ENCODE results near the gene GLRX2.
A peak's percentile ranks its signal among the peaks of the same experiment; 100 is the strongest.

Gene GLRX2

DNA sequence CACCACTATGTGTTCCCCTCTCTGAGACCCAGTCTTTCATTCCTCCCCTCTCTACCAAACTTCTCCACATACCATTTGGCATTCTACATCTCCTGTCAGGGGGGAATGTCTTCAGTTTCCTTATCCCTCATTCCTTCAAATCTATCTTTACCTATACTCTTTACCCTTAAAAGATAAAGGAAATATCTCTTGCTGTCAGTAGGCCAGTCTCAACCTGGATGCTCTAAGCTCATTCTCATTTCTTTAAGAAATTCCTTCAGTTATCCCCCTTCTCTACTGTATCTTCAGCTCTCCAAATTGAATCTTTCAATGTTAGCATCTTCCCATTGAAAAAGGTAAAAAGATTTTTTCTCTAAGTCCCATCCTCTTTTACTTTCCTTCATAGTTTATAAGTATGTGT is 39.3 kb downstream of the GLRX2 start:
- Histone ChIP-seq H3K4me1 (peaks cover 8 to 51% (median 15%) of the 10 kb centered on the region in 10 experiments; a peak in 19 of 20 replicates), H3K36me3 (peaks cover 6 to 47% (median 22%) of the 10 kb centered on the region in 11 experiments; a peak in 20 of 22 replicates), H3K9ac (no peak overlapping the region), H3K4me3 (no peak overlapping the region), H3K9me3 (replicated peaks in 1 of 11) (peaks cover 0 to 14% (median 9%) of the 10 kb centered on the region in 11 experiments; a peak in 18 of 22 replicates), H3K4me2 (no peak overlapping the region; a peak in 1 of 22 replicates), H3K27me3 (no peaks in the 10 kb centered on the region), H3K27ac (no peak overlapping the region), H4K20me1 (peaks cover 11 to 65% (median 48%) of the 10 kb centered on the region in 11 experiments; a peak in 18 of 22 replicates)
- no peak for TF ChIP-seq Cebpa-rat (IDR thresholded peaks at IDR 0.05)

DNA sequence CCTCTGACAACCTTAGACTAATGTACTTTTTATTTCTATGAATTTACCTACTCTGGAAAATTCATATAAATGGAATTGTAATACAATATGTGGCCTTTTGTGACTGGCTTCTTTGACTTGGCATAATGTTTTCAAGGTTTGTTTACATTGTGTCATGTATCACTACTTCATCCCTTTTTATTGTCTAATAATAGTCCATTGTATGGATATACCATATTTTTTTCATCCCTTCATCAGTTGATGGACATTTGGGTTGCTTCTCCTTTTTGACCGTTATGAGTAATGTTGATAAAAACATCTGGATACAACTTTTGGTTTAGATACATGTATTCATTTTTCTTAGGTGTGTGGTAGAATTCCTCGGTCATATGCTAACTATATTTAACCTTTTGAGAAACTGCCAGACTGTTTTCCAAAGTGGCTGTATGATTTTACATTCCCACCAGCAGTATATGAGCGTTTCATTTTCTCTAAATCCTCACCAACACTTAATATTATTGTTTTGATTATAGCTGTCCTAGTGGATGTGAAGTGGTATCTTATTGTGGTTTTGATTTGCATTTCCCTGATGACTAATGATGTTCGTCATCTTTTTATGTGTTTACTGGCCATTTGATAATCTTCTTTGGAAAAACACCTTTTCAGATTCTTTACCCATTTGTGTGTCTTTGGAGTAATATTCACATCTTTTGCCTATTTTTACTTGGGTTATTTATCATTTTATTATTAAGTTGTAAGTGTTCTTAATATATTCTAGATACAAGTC is 42.3 kb downstream of the GLRX2 start:
- Histone ChIP-seq H3K4me1 (peaks cover 15 to 47% (median 19%) of the 10 kb centered on the region in 10 experiments), H3K9ac (no peak overlapping the region), H3K9me3 (replicated peaks in 1 of 11) (peaks cover 0 to 14% (median 9%) of the 10 kb centered on the region in 11 experiments; a peak in 18 of 22 replicates), H3K4me3 (no peak overlapping the region), H4K20me1 (peaks cover 5 to 55% (median 36%) of the 10 kb centered on the region in 11 experiments; a peak in 18 of 22 replicates), H3K36me3 (peaks cover 0 to 27% (median 12%) of the 10 kb centered on the region in 11 experiments; a peak in 14 of 22 replicates), H3K27ac (no peak overlapping the region), H3K27me3 (no peaks in the 10 kb centered on the region), H3K4me2 (peak overlapping the region in 1 of 11 experiments; percentile 39; a peak in 1 of 22 replicates)
- no peak for TF ChIP-seq Cebpa-rat (IDR thresholded peaks at IDR 0.05)

DNA sequence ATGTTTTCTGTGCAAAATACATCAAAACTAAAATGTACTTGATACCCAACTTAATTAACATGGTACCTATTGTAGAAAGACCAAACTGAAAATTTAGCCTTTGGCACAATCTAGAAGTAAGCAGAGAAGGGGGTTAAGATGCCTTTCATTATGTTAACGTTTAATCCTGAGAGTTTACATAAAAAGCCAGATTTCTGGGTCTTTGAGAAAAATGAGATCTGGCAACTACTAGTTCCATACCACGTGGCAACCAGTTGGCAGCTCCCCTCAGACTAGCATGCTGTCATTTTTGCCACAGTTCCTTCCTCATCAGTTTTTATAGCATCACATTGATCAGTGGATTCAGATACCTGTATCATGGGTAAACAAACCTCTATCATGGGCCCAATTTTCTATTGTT is 44.3 kb downstream of the GLRX2 start:
- no peak for TF ChIP-seq Cebpa-rat (IDR thresholded peaks at IDR 0.05)
- Histone ChIP-seq H3K4me2 (peak overlapping the region; percentile 84 to 96 (median 90)), H3K36me3 (peaks cover 0 to 27% (median 12%) of the 10 kb centered on the region in 11 experiments; a peak in 14 of 22 replicates), H3K27ac (peak overlapping the region in 10 of 11 experiments; percentile 87 to 97 (median 96); a peak in 13 of 22 replicates), H3K9ac (peak overlapping the region; percentile 93 to 99 (median 96); a peak in 21 of 22 replicates), H3K4me3 (peak overlapping the region; percentile 79 to 97 (median 92)), H3K27me3 (no peaks in the 10 kb centered on the region), H4K20me1 (peaks cover 4 to 40% (median 27%) of the 10 kb centered on the region in 11 experiments; a peak in 16 of 22 replicates), H3K4me1 (peaks cover 24 to 55% (median 31%) of the 10 kb centered on the region in 10 experiments), H3K9me3 (replicated peaks in 1 of 11) (peaks cover 0 to 14% (median 9%) of the 10 kb centered on the region in 11 experiments; a peak in 18 of 22 replicates)

DNA sequence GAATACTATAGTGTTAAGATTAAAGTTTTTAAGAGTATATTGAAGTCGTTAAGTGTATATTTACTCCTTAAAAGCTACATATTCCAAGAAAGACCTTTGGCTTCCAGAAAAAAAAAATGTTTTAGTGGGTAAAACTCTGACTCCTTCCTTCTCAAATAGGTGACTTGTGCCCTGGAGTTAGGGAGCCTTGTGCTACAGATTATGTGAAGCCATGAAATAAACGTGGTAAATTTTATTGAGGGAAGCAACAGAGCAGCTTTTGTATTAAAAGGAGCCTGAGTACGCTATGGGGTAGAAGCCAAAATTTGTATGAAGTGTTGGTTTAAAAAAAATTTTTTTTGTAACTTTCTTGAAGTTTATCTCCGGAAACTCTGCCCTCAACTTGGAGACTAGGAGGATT is 44.8 kb downstream of the GLRX2 start:
- Histone ChIP-seq H3K27me3 (no peaks in the 10 kb centered on the region), H3K4me1 (peaks cover 24 to 53% (median 31%) of the 10 kb centered on the region in 10 experiments), H3K9ac (peak overlapping the region; percentile 93 to 99 (median 96)), H4K20me1 (peaks cover 0 to 35% (median 22%) of the 10 kb centered on the region in 11 experiments; a peak in 17 of 22 replicates), H3K27ac (peak overlapping the region; percentile 87 to 97 (median 96)), H3K4me3 (peak overlapping the region; percentile 79 to 97 (median 92)), H3K36me3 (peaks cover 0 to 30% (median 12%) of the 10 kb centered on the region in 11 experiments; a peak in 14 of 22 replicates), H3K9me3 (replicated peaks in 1 of 11) (peaks cover 0 to 14% (median 9%) of the 10 kb centered on the region in 11 experiments; a peak in 18 of 22 replicates), H3K4me2 (peak overlapping the region; percentile 84 to 96 (median 90))
- no peak for TF ChIP-seq Cebpa-rat (IDR thresholded peaks at IDR 0.05)

DNA sequence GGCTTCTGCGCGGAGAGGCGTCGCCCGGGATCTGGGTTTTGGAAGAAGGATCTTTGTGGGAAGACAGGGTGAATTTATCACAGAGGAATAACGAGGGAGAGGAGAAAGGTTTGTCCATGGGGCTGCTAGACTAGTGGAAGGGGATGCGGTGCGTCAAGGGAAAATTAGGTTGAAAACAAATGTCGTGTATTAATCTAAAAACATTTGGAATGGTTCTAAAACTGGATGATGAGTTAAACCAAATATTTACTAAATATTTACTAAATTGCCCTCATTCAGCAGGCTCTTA is 45.2 kb downstream of the GLRX2 start:
- H3K9ac ChIP-seq, result peak overlapping the region; percentile 93 to 99 (median 96)
- H3K4me3 ChIP-seq, result peak overlapping the region; percentile 79 to 97 (median 92)
- H3K4me2 ChIP-seq, result peak overlapping the region; percentile 84 to 96 (median 90)
- H3K27ac ChIP-seq, result peak overlapping the region; percentile 87 to 97 (median 96)
- peaks cover 0 to 34% (median 12%) of the 10 kb centered on the region in 11 experiments; a peak in 16 of 22 replicates for H3K36me3 ChIP-seq
- H3K9me3 ChIP-seq (replicated peaks in 1 of 11), result peaks cover 0 to 14% (median 9%) of the 10 kb centered on the region in 11 experiments; a peak in 18 of 22 replicates
- TF ChIP-seq Cebpa-rat (IDR thresholded peaks at IDR 0.05), result no peak
- no peaks in the 10 kb centered on the region for H3K27me3 ChIP-seq
- H4K20me1 ChIP-seq, result peaks cover 3 to 35% (median 22%) of the 10 kb centered on the region in 11 experiments; a peak in 16 of 22 replicates
- H3K4me1 ChIP-seq, result peaks cover 24 to 53% (median 31%) of the 10 kb centered on the region in 10 experiments

DNA sequence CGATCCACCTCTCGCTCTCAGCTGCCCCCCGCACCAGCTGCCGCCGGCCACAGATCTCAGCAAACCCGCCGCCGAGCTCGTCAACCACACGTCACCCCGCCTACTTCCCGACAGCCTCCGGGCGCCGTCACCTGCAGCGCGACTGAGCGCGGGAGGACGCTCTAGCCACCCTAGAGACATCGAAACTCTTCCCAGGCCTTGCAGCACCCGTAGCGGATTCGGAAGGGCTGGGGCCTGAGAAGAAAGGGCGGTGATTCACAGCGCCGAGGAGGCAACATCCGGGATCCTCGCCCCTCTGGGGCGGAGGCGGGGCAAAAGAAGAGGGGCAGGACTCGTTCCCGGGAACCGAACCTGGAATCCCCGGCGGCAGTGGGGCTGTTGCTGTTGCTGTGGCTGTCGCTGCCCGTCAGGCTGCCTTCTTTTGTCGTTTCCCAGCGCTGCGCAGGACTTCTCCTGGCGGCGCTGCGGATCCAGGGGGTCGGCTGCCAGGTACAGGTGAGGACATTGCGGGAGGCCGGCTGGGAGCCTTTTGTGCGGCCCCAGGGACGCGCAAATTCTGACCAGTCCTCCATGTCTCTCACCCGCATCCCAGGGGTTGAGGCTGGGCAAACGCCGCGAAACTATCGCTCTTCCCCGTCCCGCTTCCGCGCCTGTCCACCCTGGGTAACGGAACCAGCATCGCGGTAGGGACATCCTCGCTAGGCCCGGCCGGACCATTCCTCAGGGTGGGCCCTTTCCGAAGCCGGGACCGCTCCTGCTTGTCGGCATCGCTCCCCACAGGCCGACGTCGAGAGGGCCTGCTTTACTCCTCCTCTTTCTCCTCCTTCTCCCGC is 45.7 kb downstream of the GLRX2 start, which contains the start of the genes RO60 and UCHL5:
RO60 (plus strand) TSS at position 331 of the 833 bp plus-strand sequence. CDS start 9,443 bp downstream, outside the sequence.
UCHL5 (minus strand) TSS at position 79 of the 833 bp plus-strand sequence. CDS start 100 bp downstream, outside the sequence.
- Histone ChIP-seq H3K4me3 (peak within 1 kb of the TSS; percentile 79 to 97 (median 92)), H3K9me3 (replicated peaks in 1 of 11) (peaks cover 0 to 14% (median 9%) of the 10 kb centered on the region in 11 experiments; a peak in 18 of 22 replicates), H3K4me1 (peaks cover 24 to 53% (median 31%) of the 10 kb centered on the region in 10 experiments), H3K27ac (peak within 1 kb of the TSS; percentile 87 to 97 (median 96)), H3K9ac (peak within 1 kb of the TSS; percentile 93 to 99 (median 96)), H3K36me3 (peaks cover 0 to 38% (median 13%) of the 10 kb centered on the region in 11 experiments; a peak in 18 of 22 replicates), H3K27me3 (no peaks in the 10 kb centered on the region), H4K20me1 (peaks cover 7 to 35% (median 24%) of the 10 kb centered on the region in 11 experiments; a peak in 18 of 22 replicates), H3K4me2 (peak within 1 kb of the TSS; percentile 85 to 96 (median 92))
- TF ChIP-seq Cebpa-rat (IDR thresholded peaks at IDR 0.05), result 0 out of 22 replicates have a peak, but pooled peaks of 1 of the 11 experiments have one; percentile 32

DNA sequence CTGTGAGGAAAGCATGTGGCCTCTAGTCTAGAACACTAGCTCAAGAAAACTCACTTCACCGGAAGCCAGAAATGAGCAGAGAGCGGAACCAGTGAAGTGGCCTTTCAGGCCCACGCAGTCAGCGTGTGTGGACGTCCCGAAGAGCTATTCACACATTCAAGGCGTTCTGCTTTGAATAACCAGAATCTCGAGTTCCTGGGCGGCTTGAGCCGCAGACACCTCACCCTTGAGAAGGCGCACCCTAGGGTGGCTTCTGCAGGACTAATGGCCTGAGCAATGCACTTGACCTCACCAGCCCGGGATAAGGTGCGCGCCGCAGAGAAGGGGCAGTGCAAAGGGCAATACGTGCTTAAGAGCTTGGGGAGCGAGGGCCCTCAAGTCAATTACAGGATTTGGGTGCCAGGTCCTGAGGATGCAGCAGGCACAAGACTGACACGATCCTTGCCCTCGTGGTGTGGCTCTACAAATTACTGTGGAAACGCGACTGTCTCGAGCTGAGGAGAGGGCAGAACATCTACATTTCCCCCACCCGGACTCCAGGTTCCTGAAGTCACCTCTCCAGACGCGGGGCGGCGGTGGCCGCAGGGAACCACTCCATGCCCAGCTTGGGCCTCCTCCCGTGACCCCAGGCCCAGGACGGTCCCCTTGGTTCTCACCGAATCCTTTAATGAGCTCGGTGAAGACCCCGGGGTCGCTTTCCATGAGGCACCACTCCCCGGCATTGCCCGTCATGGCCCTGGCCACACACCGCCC is 46.5 kb downstream of the GLRX2 start:
- Histone ChIP-seq H3K4me1 (peaks cover 23 to 49% (median 31%) of the 10 kb centered on the region in 10 experiments), H3K27ac (peak overlapping the region; percentile 87 to 97 (median 96)), H3K36me3 (peaks cover 0 to 35% (median 17%) of the 10 kb centered on the region in 11 experiments; a peak in 18 of 22 replicates), H3K9ac (peak overlapping the region; percentile 93 to 99 (median 96)), H3K4me3 (peak overlapping the region; percentile 79 to 97 (median 92)), H3K9me3 (replicated peaks in 1 of 11) (peaks cover 0 to 13% (median 9%) of the 10 kb centered on the region in 11 experiments; a peak in 18 of 22 replicates), H4K20me1 (peaks cover 2 to 35% (median 22%) of the 10 kb centered on the region in 11 experiments; a peak in 18 of 22 replicates), H3K4me2 (peak overlapping the region; percentile 72 to 93 (median 89)), H3K27me3 (no peaks in the 10 kb centered on the region)
- TF ChIP-seq Cebpa-rat (IDR thresholded peaks at IDR 0.05), result no peak

Measured in BLaER1 treated with 17β-estradiol and CSF1 and Interleukin-3, amounts not matched to agents 10 nM and 100 nM (cell line).